GM23338 (cell line): ENCODE data around the gene UPP1. TPM values are rescaled to one million over a fixed set of nuclear protein-coding genes. Genes with fewer than 3 reads are reported as not detected.
A peak's percentile ranks its signal among the peaks of the same experiment; 100 is the strongest.

Experiments
- ATAC-seq: fragments of 200-7000 bp; cut with Tn5 transposase; 3 replicates; pipeline ENCODE4 v1.9.1; 2020
- DNase-seq: peaks from one replicate; pipeline ENCODE4 v3.0.0-alpha.2; 2015; ENCODE audit warnings: low spot score
- H2AFZ ChIP-seq: fragments of 200-600 bp; sonication (generic); 2 replicates; pipeline ENCODE4 v1.8.0; 2016; ENCODE audit warnings: antibody characterized with exemption, mild to moderate bottlenecking, moderate library complexity
- H3F3A ChIP-seq: fragments of 200-600 bp; sonication (generic); replicated peaks from 2 replicates; pipeline ENCODE4 v1.8.0; 2017; ENCODE audit warnings: antibody characterized with exemption, mixed run types, low read depth
- H3K27ac ChIP-seq: fragments of 200-600 bp; sonication (generic); 2 replicates; pipeline ENCODE4 v1.6.1; 2016; ENCODE audit warnings: low read depth
- H3K27me3 ChIP-seq: fragments of 200-600 bp; sonication (generic); 2 replicates; pipeline ENCODE4 v1.8.0; 2016; ENCODE audit warnings: mild to moderate bottlenecking, mixed run types, moderate library complexity; ENCODE audit not compliant: insufficient read depth
- H3K36me3 ChIP-seq: fragments of 200-600 bp; sonication (generic); 2 replicates; pipeline ENCODE4 v1.8.0; 2016; ENCODE audit warnings: mild to moderate bottlenecking; ENCODE audit not compliant: insufficient read depth
- H3K4me1 ChIP-seq: fragments of 200-600 bp; sonication (generic); 2 replicates; pipeline ENCODE4 v1.8.0; 2016; ENCODE audit warnings: mild to moderate bottlenecking, moderate library complexity; ENCODE audit not compliant: insufficient read depth
- H3K4me2 ChIP-seq: fragments of 200-600 bp; sonication (generic); 2 replicates; pipeline ENCODE4 v1.7.1; 2017; ENCODE audit warnings: mixed run types
- H3K4me3 ChIP-seq: fragments of 200-600 bp; sonication (generic); 2 replicates; pipeline ENCODE4 v1.6.1; 2016; ENCODE audit warnings: mixed run types
- H3K79me2 ChIP-seq: fragments of 200-600 bp; sonication (generic); replicated peaks from 2 replicates; pipeline ENCODE4 v1.8.0; 2017; ENCODE audit warnings: mild to moderate bottlenecking; ENCODE audit not compliant: insufficient read depth
- H3K9me2 ChIP-seq: fragments of 200-600 bp; sonication (generic); 2 replicates; pipeline ENCODE4 v1.8.0; 2017; ENCODE audit not compliant: insufficient read depth
- H4K20me1 ChIP-seq: fragments of 200-600 bp; sonication (generic); replicated peaks from 2 replicates; pipeline ENCODE4 v1.8.0; 2017; ENCODE audit warnings: mild to moderate bottlenecking; ENCODE audit not compliant: insufficient read depth
- H3K27ac Mint-ChIP-seq: 2 replicates; pipeline ENCODE4 v1.8.0; 2020; ENCODE audit warnings: inconsistent platforms, mild to moderate bottlenecking, moderate library complexity, mixed read lengths
- H3K27me3 Mint-ChIP-seq: 3 replicates; pipeline ENCODE4 v1.8.0; 2022; ENCODE audit warnings: low read depth, mild to moderate bottlenecking, moderate library complexity, mixed read lengths, inconsistent platforms; ENCODE audit not compliant: insufficient read depth, poor library complexity
- H3K36me3 Mint-ChIP-seq: 3 replicates; pipeline ENCODE4 v1.8.0; 2021; ENCODE audit warnings: low read depth, mild to moderate bottlenecking, inconsistent platforms, moderate library complexity, mixed read lengths
- H3K4me1 Mint-ChIP-seq: 3 replicates; pipeline ENCODE4 v1.8.0; 2020; ENCODE audit warnings: mild to moderate bottlenecking, inconsistent platforms, mixed read lengths
- H3K4me3 Mint-ChIP-seq: 3 replicates; pipeline ENCODE4 v1.8.0; 2021; ENCODE audit warnings: moderate library complexity, mild to moderate bottlenecking, inconsistent platforms, mixed read lengths
- H3K9me3 Mint-ChIP-seq: 3 replicates; pipeline ENCODE4 v1.8.0; 2020; ENCODE audit warnings: moderate library complexity, mild to moderate bottlenecking, inconsistent platforms, mixed read lengths
- CREB1 ChIP-seq: fragments of 250-450 bp; sonication (Bioruptor Pico); IDR thresholded peaks from 2 replicates; pipeline ENCODE4 v1.5.0; 2020; ENCODE audit warnings: low read depth, mild to moderate bottlenecking, moderate library complexity
- CTCF ChIP-seq, 2 experiments: fragments of 200-600 bp in 1 of 2; sonication (generic) in 1 of 2; conservative IDR thresholded peaks; 2 replicates each; pipeline versions ENCODE4 v1.5.1 to v1.6.1; 2016 to 2017; ENCODE audit warnings: antibody characterized with exemption in 2 of 2, low read depth in 2 of 2, mild to moderate bottlenecking in 2 of 2, moderate library complexity in 1 of 2
- REST ChIP-seq: IDR thresholded peaks from one replicate; pipeline ENCODE4 v1.6.1; 2018; ENCODE audit warnings: antibody characterized with exemption; ENCODE audit not compliant: unreplicated experiment
- ZNF462 ChIP-seq: fragments of 250-450 bp; sonication (Bioruptor Pico); IDR thresholded peaks from 2 replicates; pipeline ENCODE4 v1.5.0; 2020; ENCODE audit warnings: mild to moderate bottlenecking, moderate library complexity
- polyA plus RNA-seq: library from polyadenylated mRNA; unstranded; fragments of >200 nt; fragmentation: Nextera tagmentation; extraction: Ambion mirVana; gene quantifications from 2 replicates; pipeline ENCODE4 v1.2.1, GENCODE V29; 2016
- total RNA-seq: library from RNA; depleted of rRNA; stranded (reverse); fragments of >200 nt; shearing (Covaris generic); gene quantifications from 2 replicates; pipeline ENCODE4 v1.2.3, GENCODE V29; 2014; rRNA removed

The UPP1 gene
- total and polyA plus RNA-seq, 2 experiments from 2014 or later: 22.7 to 43.5 TPM

GRCh38 chr7:48154792-48155413 is 65.8 kb downstream of the UPP1 start:
- Mint-ChIP-seq H3K4me1 (no peaks in the 10 kb centered on the region), H3K27me3 (no peaks in the 10 kb centered on the region), H3K27ac (0 out of 2 replicates have a peak overlapping the region, but pooled peaks have one; percentile 20), H3K36me3 (peaks cover 5% of the 10 kb centered on the region; the same call in 2 of the 3 replicates), H3K4me3 (no peak overlapping the region), H3K9me3 (peaks cover 19% of the 10 kb centered on the region)
- TF ChIP-seq ZNF462 (CRISPR knock-in tag) (no peak), REST (no peak), CREB1 (CRISPR knock-in tag) (no peak), CTCF (conservative IDR thresholded peaks at IDR 0.05; ENCODE audit: low read depth in 2 of 2) (peak; percentile 73 to 75)
- H3K4me3 ChIP-seq: no peak overlapping the region
- no peaks in the 10 kb centered on the region; the same call in 1 of the 2 replicates for H3K36me3 ChIP-seq
- H3K27me3 ChIP-seq: no peaks in the 10 kb centered on the region
- H3K4me1 ChIP-seq: no peaks in the 10 kb centered on the region
- H3K79me2 ChIP-seq: no peaks in the 10 kb centered on the region
- peak overlapping the region; percentile 75; the same call in 1 of the 2 replicates for H2AFZ ChIP-seq
- no peak overlapping the region for H3K4me2 ChIP-seq
- peak; percentile 57 for DNase-seq
- peak; percentile 77 for ATAC-seq
- peaks cover 5% of the 10 kb centered on the region; the same call in 1 of the 2 replicates for H3K9me2 ChIP-seq
- H3K27ac ChIP-seq: no peak overlapping the region
- no peaks in the 10 kb centered on the region for H4K20me1 ChIP-seq
- no peaks in the 10 kb centered on the region for H3F3A ChIP-seq

Other genes starting within 250 kb of the UPP1 start
- gene PKD1L1, start 140.8 kb upstream of the UPP1 start, total RNA-seq: 0.03 and 0.16 TPM in 2 replicates
- not detected in 2 replicates for gene PKD1L1, start 140.8 kb upstream of the UPP1 start, polyA plus RNA-seq
- gene HUS1, start 109.7 kb upstream of the UPP1 start, total RNA-seq: 29.7 and 39.0 TPM in 2 replicates
- gene HUS1, start 109.7 kb upstream of the UPP1 start, polyA plus RNA-seq: 12.9 and 14.9 TPM in 2 replicates
- 0.52 TPM in 1 of 2 replicates, not detected in the other for gene SUN3, start 60.2 kb upstream of the UPP1 start, total RNA-seq
- gene SUN3, start 60.2 kb upstream of the UPP1 start, polyA plus RNA-seq: 1.0 TPM in 1 of 2 replicates, not detected in the other
- gene C7orf57, start 53.7 kb upstream of the UPP1 start, total RNA-seq: 0.42 and 1.6 TPM in 2 replicates
- 1.7 and 2.1 TPM in 2 replicates for gene C7orf57, start 53.7 kb upstream of the UPP1 start, polyA plus RNA-seq
- gene ABCA13, start 82.2 kb downstream of the UPP1 start, total RNA-seq: 0.16 and 0.21 TPM in 2 replicates
- gene ABCA13, start 82.2 kb downstream of the UPP1 start, polyA plus RNA-seq: not detected in 2 replicates